Head of caudate nucleus (tissue), 42 donors: ENCODE data around the gene BLCAP.
"Not testable (repeated sequence)": the region's sequence is repeated elsewhere in the genome, so short reads cannot be mapped to it uniquely, and the experiment has no call there.

Experiments used
- DNase-seq, 42 donors: peaks; one replicate each; pipeline versions ENCODE4 v3.0.0 to v3.0.0-alpha.2; 2020 to 2021; ENCODE audit warnings: mixed read lengths in 7 of 42
- intact Hi-C: fragments of 100-400 bp; cut with DNase I; formaldehyde crosslinking; loops from one replicate; pipeline ENCODE4 v1.15.0; 2022

The BLCAP gene

DNA sequence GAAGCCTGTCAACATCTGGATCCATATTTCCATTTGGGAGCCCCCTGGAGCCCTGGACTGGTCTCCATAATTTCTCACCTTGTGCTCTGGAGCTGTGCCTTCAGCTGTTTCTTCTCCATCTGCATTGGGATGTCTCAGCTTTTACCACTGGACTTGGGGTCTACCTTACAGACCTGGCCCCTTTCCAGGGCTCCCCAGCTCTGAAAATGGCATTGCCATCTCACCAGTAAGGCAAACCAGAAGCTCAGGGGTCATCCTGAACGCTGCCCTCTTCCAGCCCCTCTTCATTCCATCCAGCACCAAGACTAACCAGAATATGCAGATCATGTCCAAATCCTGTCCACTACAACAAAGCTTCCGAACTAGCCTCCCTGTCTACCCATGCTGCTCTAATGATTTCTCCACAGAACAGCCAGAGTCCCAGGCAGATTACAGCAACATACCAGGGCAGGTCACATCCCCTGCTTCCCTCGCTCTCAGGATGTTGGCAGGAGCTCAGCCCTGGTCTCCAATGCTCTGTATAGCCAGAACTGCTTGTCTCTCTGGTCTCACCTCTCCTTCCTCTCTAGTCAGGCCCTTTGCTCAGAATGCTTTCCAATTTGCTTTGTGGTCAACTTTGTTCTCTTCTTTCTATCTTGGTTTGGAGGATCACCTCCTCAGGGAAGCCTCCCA lies 24.3 kb downstream of the BLCAP start:
- intact Hi-C loops = no loop called here
- DNase-seq = no peak

DNA sequence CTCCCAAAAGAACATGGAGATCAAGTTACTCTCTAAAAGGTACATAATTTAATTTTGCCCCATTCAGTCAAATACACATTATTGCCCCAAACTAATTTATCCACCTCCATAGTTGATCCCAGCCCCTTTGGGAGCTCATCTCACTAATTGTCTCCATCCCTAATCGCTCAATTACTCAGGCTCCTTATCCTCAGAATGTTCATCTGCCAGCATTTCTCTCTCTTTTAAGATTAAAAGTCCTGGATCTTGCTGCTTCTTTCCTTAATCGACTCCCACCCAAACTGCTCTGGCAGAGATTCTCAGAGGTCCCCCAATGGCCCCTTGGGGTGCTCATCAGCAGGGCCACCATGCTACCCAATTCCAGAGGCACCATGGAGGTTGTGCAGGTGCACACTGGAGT lies 25.0 kb downstream of the BLCAP start:
- intact Hi-C loops = no loop called here
- no peak for DNase-seq

DNA sequence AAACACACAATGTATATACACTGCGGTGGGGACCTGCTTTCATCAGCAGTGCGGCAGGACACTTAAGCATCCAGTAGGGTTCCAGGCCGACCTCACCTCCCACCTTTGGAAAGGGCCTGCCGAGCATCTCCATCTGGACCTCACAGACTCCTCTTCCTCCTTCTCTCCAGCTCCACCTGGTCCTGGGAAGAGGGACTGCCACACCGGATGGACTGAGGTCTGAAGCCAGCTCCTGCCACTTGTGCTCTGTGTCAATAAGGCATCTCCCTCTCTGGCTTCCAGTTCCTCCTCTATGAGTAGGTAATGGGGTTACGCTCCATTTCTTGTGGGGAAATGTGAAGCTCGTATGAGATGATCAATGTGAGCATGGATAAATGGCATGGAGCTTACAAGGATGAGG lies 25.7 kb downstream of the BLCAP start:
- intact Hi-C loops = no loop called here
- no peak for DNase-seq

DNA sequence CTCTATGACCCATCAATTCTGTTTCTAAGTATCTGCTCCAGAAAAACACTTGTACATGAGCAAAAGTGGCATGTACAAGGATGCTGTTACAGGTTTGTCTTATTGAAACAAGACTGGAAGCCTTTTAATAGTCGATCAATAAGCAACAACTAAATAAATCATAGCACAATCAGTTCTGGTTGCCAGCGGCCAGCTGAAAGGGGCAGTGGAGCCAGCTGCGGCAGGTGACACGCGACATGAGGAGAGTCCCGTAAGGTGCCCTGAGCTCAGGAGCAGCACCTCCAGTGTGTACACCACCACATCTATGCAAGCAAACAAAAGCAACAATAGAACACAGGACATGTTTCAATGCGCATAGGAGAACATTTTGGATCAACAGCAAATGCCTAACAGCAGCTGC lies 27.4 kb downstream of the BLCAP start:
- intact Hi-C loops = no loop called here
- peak in 1 of 42 donors; percentile 16 for DNase-seq

DNA sequence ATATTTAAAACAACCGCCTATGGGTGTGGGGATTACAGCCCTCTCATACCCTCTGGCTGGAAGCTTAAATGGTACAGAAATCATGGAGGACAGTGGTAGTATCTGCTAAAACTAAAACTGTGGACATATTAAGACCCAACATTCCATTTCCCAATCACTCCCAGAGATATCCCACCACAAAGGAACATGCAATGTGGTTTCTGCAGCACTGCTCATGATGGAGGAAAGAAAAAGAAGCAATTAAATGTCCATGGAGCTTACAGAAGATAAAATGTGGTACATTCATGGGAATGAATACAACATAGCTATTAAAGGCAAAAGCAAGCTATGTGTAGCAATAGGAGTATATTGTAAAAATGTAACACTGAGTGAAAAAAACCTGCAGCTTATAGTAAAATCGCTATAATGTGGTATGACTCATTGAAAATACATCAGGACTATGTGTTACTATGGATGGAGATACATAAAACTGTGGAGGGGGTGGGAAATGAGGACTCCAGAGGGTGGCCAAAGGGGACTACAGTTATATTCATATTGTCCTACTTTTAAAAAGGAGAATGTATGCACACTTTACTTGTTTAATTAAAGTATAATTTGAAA lies 29.5 kb downstream of the BLCAP start:
- DNase-seq = no peak
- intact Hi-C loops = no loop called here

DNA sequence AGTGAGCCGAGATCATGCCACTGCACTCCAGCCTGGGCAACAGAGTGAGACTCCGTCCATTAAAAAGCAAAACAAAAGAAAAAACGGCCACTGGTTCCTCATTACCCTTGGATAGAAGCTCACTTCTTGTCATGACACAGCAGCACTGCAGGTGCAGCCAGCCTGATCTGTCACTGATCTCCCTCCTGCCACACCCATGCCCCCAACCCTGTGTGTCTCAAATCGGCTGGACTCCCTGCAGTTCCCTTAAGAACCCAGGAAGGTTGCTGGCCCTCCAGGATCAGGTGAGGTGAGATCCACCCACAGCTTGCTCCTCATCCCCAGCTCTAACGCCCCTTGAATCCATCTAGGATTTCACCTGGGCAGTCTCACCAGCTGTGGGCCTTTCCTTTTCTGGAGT lies 32.9 kb downstream of the BLCAP start:
- intact Hi-C loops = no loop called here
- peak in 2 of 42 donors; percentile 7 to 11 for DNase-seq

DNA sequence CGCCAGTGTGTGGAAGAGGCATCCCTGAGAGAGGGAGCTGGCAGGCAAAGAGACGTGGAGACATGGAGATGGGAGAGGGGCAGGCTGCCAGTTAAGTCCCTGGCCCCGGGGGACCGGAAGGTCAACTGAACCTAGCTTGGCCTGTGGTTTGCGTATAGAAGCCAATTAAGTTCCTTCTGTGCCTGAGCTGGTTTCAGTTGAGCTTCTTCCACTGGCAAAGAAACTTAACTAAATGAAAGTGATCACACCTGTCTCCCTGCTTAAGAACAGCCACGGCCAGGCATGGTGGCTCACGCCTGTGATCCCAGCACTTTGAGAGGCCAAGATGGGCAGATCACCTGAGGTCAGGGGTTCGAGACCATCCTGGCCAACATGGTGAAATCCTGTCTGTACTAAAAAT lies 33.4 kb downstream of the BLCAP start:
- DNase-seq = peak in 2 of 42 donors; percentile 3 to 8
- intact Hi-C loops = no loop called here

DNA sequence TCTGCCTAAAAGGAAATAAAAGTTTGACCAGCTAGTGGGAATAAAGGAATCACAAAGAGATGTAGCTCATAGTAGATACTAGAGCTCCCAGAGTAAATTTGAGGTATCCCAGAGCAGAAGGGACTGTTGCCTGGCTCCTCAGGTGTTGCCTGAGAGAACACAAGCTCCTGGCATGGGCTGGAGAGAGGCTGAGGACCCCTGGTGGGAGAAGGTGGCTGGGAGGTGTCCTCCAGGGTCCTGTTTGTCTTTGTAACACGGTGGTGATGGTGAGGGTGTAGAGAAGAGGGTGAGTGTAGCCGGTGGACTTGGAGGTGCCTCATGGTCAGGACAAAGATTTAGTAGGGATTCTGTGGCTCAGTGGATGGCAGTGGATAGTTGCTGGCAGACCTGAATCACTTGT lies 34.7 kb downstream of the BLCAP start:
- peak in 1 of 42 donors; percentile 12 for DNase-seq
- intact Hi-C loops = no loop called here

DNA sequence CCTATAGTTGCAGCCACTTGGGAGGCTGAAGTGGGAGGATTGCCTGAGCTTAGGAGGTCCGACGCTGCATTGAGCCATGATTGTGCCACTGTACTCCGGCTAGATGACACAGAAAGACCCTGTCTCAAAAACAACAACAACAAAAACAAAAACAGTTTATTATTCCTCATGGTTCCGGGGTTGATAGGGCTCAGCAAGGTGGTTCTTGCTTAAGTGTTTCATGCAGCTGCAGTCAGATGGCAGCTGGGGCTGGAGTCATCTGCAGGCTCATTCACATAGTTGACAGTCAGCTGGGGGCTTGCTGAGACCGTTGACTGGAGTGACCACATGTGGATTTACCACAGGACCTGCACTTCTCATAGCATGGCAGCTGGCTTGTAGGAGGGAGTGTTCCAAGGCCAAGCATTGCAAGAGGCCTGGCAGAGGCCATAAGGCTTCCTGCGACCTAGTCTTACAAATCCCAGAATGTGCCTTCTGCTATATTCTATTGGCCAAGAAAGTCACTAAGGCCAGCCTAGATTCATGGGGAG lies 35.5 kb downstream of the BLCAP start:
- intact Hi-C loops = no loop called here
- DNase-seq = peak in 2 of 42 donors; percentile 3 to 5

DNA sequence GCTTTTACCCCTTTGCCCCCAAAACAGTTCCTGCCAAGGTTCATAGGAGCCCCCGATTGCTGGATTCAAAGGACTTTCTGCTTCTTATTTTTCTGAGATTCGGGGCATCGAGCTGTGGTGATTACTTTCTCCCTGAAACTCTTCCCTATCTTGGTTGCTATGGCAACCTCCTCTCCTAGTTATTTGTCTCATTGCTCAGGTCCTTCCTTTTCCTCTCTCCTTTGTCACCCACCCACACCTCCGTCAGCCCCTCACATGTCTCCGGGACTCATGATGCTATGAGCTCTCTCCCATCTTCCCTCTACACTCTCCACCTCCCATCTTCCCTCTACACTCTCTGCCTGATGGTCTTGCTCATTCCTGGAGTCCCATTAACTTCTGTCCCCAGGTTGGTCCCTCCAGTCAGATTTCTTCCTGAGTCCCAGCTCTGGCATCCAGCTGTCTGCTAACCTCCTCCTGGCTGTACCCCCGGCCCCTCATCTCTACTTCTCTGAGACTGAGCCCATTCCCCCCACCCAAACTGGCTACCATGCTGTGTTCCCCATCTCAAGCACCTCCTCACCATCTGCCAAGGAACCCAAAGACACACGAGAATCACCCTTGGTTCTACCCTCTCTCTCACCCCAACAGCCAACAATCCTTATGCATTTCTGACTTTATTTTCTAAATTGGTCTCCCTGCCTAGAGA lies 36.9 kb downstream of the BLCAP start:
- peak in 36 of 42 donors; percentile 13 to 79 (median 41) for DNase-seq
- intact Hi-C loops = no loop called here

DNA sequence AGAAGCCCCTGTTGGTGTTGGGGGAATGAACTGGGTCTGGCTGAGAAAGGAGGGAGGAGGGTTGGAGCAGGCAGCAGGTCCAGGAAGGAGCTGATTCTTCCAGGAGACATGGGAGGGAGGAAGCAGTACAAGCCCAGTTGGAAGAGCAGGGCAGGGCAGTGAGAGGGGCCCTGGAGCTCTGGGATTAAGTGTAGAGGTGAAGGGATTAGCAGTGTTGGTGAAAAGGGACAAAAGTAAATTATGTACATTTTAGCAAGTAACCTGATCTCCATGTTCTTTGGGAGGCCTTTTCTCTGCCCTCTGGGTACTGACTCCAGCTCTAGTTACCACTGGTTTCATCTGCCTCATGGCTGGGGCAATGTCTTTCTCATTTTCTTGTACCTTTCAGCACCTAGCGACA lies 41.5 kb downstream of the BLCAP start:
- intact Hi-C loops = not testable (repeated sequence)

DNA sequence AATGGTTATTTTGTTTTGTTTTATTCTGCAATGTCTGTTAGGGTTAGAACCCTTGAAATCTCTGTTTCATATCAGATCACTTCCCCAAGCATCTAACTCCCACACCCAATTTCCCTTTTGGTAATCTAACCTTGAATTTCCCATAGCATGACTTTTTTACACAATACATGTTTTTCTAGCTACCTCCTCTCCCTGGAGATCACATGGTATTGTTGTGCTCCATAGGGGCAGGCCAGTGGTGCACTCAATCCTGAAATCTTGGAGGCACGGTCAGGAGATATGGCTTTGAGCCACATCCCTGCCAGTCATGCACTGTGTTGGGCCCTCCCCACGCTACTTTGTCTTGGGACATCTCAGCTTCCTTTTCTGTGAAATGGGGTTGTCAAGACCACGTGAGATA lies 43.3 kb downstream of the BLCAP start:
- DNase-seq = peak in 1 of 42 donors; percentile 11
- intact Hi-C loops = no loop called here

More for the DNA sequence above, 41.5 kb downstream of the BLCAP start:
- peak in 2 of 42 donors; percentile 7 to 19 for DNase-seq

DNA sequence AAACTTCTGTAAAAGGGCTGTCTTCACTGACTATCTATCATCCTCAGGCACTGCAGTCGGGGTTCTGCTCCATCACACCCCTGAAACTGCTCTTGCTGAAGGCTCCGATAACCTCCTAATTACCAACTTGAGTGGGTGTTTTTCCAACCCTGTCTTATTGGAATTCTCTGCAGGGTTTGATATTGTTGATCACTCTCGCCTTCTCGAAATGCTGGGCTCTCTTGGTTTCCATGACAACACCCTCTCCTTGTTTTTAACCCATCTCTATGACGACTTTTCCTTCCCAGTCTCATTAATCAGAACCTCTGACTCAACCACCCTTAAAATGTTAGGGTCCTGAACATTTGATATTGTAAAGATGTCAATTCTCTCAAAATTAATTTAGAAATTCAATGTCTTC lies 46.1 kb downstream of the BLCAP start:
- intact Hi-C loops = no loop called here
- peak in 20 of 42 donors; percentile 10 to 73 (median 36) for DNase-seq

DNA sequence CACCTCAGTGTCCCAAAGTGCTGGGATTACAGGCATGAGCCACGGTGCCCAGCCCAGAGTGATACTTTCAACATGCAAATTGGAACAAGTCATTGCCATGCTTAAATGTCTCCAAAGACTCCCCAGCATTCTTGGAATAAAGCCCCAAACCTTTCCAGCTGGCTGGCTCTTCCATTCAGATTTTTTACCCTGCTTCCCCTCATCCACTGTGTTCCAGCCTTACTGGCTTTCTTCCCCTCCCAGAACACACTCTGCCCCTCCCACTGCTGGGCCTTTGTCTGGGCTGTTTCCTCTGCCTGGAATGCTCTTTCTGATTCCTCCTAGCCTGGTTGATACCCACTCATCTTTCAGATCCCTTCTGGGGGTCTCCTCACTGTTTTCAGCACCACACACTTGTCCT lies 46.8 kb downstream of the BLCAP start:
- intact Hi-C loops = no loop called here
- peak in 6 of 42 donors; percentile 13 to 55 (median 30) for DNase-seq

DNA sequence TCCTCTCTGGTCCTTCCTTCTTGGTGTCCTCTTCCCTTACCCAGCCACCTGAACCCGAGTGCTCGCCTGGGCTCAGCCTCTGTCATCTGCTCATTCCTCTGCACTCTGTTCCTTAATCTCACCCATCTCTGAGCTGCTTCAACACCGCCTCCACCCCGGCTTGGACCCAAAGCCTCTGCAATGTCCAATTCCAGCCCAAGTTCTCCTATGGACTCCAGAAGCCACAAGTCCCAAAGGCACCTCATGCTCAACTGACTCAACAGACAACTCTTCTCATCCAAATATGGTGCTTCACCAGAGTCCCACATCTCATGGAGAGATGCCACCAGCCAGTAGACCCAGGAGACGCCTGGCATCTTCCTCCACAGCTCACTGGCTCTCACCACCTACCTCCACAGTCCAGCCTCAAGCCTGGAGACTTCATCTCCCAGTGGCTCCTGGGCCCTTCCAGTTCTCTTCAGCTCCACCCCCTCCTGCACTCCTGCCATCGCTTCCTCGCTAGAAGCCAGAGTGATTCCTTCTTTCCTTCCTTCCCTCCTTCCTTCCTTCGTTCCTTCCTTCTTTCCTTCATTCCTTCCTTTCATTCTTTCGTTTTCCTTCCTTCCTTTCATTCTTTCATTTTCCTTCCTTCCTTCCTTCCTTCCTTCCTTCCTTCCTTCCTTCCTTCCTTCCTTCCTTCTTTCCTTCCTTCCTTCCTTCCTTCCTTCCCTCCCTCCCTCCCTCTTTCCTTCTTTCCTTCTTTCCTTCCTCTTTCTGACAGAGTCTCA lies 47.6 kb downstream of the BLCAP start:
- intact Hi-C loops = no loop called here
- no peak for DNase-seq

DNA sequence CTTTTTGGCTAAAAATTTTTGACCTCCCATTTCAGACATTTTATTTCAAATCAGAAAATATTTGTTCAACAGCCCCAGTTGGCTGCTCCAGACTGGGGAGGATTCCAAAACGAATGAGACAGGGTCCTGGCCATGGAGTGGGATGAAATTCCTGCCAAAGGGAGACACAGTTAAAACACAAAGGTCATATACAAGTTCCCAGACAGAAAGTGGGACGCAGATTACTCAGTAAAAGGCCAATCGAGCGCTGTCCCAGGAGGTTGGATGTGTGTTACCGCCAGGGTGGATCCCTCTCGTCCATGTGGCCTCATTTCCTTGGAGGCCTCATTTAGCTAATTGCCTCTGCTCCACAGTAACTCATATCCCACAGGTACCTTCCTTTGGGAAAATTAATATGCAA lies 48.4 kb downstream of the BLCAP start:
- intact Hi-C loops = no loop called here
- no peak for DNase-seq

DNA sequence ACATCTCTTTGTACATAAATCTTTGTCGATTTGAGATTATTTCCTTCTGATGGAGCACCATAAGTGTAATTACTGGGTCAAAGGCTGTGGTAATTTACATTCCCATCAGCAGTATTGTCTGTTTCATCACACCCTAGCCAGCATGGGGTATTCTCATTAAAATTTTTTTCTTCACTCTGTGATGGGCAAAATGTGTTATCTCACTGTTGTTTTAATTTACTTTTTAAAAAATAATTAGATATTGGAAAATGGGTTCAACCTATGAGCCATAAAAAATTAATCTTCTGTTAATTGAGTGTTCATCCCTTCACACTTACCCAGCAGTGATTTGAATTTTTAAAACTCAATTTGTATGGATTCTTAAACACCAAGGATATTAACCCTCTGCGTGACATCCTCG lies 50.6 kb downstream of the BLCAP start:
- intact Hi-C loops = no loop called here
- DNase-seq = no peak

DNA sequence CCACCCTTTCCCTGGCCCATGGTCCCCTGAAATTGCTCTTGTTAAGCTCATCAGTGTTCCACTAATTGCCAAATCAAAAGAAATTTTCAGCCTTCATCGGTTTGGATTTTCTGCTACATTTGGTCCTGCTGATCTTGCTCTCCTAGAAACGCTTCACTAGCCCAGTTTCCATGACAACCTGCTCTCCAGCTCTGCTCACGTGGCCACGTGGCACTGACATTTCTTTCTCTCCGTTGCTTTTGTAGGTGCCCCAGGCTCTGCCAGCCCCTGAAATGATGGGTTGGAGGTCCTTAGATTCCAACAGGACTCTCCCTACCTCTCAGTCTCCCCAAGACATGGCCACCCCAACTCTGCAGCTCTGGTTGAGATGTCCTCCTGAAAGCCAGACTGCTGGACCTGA lies 52.4 kb downstream of the BLCAP start:
- peak; percentile 19 to 90 (median 67) for DNase-seq
- intact Hi-C loops = no loop called here

DNA sequence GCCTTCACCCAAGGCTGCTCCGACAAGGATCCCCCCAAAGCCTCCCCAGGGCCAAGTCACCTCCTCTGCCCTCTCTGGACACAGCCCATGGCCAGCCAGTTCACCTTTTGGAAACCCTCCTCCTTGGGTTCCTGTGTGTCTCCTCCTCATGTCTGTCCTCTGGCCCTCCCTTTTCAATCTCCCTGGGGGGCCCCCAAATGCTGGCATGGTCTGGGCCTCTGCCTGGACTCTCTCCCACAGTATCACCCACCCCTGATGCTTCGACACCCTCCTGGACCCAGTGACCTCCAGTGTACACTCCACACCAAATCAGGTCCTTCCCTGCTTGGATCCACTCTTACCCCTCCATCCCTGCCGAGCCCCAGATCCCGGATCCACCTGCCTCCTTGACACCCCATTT lies 53.3 kb downstream of the BLCAP start:
- DNase-seq = no peak
- intact Hi-C loops = no loop called here
